Stimulated activated CD4-positive, alpha-beta T cell treated with anti-CD3 and anti-CD28 coated beads, Interleukin-4, amount 100 ng/mL, for 48 hours (primary cell): ENCODE measurements around the gene APOD.
"Not testable (repeated sequence)": the region's sequence is repeated elsewhere in the genome, so short reads cannot be mapped to it uniquely, and the experiment has no call there.

Experiments
- DNase-seq, 2 donors: peaks; one replicate each; pipeline ENCODE4 v3.0.0-alpha.2; 2020; ENCODE audit warnings: low read depth in 2 of 2

The APOD gene

GRCh38 chr3:195617784-195618659 lies 34.3 kb upstream of the APOD start:
- not testable (repeated sequence) for DNase-seq

GRCh38 chr3:195617134-195617533 lies 33.4 kb upstream of the APOD start:
- not testable (repeated sequence) for DNase-seq

GRCh38 chr3:195616681-195617080 lies 32.9 kb upstream of the APOD start:
- no peak for DNase-seq

- DNase-seq, result not testable (repeated sequence)
Measured at GRCh38 chr3:195615952-195616537, 32.3 kb upstream of the APOD start.

GRCh38 chr3:195614672-195615504 lies 31.1 kb upstream of the APOD start:
- DNase-seq, result not testable (repeated sequence)

GRCh38 chr3:195613468-195614069 lies 29.8 kb upstream of the APOD start:
- no peak for DNase-seq

- no peak for DNase-seq
Measured at GRCh38 chr3:195612075-195612800, 28.5 kb upstream of the APOD start.

- peak in 1 of 2 donors; percentile 22 for DNase-seq
Measured at GRCh38 chr3:195609229-195609628, 25.5 kb upstream of the APOD start.

GRCh38 chr3:195601785-195602184 lies 18.0 kb upstream of the APOD start:
- DNase-seq, result not testable (repeated sequence)

- no peak for DNase-seq
Measured at GRCh38 chr3:195601382-195601781, 17.6 kb upstream of the APOD start.

GRCh38 chr3:195599926-195600325 lies 16.2 kb upstream of the APOD start:
- DNase-seq, result not testable (repeated sequence)

GRCh38 chr3:195599516-195599915 lies 15.8 kb upstream of the APOD start:
- DNase-seq, result not testable (repeated sequence)

- no peak for DNase-seq
Measured at GRCh38 chr3:195597848-195598247, 14.1 kb upstream of the APOD start.

- no peak for DNase-seq
Measured at GRCh38 chr3:195597229-195597628, 13.5 kb upstream of the APOD start.

GRCh38 chr3:195596765-195597171 lies 13.0 kb upstream of the APOD start:
- no peak for DNase-seq

- DNase-seq, result no peak
Measured at GRCh38 chr3:195595785-195596531, 12.2 kb upstream of the APOD start.

GRCh38 chr3:195591852-195592251 lies 8.1 kb upstream of the APOD start:
- no peak for DNase-seq

GRCh38 chr3:195591220-195591619 lies 7.5 kb upstream of the APOD start:
- no peak for DNase-seq

- DNase-seq, result not testable (repeated sequence)
Measured at GRCh38 chr3:195590381-195590780, 6.6 kb upstream of the APOD start.

GRCh38 chr3:195589796-195590195 lies 6.1 kb upstream of the APOD start:
- not testable (repeated sequence) for DNase-seq
